ENCODE results near the gene KCNIP4.

GRCh38 chr4:20889901-20890300 lies 1058.7 kb downstream of the KCNIP4 start:
- TF ChIP-seq CTCF (IDR thresholded peaks at IDR 0.05) = no peak
- no peak for TF ChIP-seq EP300 (IDR thresholded peaks at IDR 0.05; ENCODE audit: low read depth)
- TF ChIP-seq POLR2A (IDR thresholded peaks at IDR 0.05) = no peak

Measured in transverse colon (tissue), 3 donors.